Measurements from ENCODE around the gene ANGPTL4.
"Not testable (repeated sequence)": the region's sequence is repeated elsewhere in the genome, so short reads cannot be mapped to it uniquely, and the experiment has no call there.

The ANGPTL4 gene

GRCh38 chr19:8363803-8364771 is at the start of gene ANGPTL4:
Gene ANGPTL4, plus strand, starts transcription at chr19:8364155. Its CDS starts 167 bp downstream, at chr19:8364322.
- Histone ChIP-seq H3K36me3 (ENCODE audit: control insufficient read depth in 5 of 5, insufficient read depth in 5 of 5, low read length in 5 of 5) (peaks cover 0 to 21% (median 14%) of the 10 kb centered on the region in 5 donors), H3K4me1 (ENCODE audit: control insufficient read depth in 5 of 5, insufficient read depth in 5 of 5, low read length in 5 of 5) (peaks cover 27 to 65% (median 60%) of the 10 kb centered on the region in 5 donors)

GRCh38 chr19:8314981-8315640 is 48.8 kb upstream of the ANGPTL4 start:
- peaks cover 2 to 28% (median 16%) of the 10 kb centered on the region in 5 donors for H3K4me1 ChIP-seq (ENCODE audit: control insufficient read depth in 5 of 5, insufficient read depth in 5 of 5, low read length in 5 of 5)
- H3K9me3 ChIP-seq (ENCODE audit: control insufficient read depth in 5 of 5, low read length in 5 of 5); H3K4me3 ChIP-seq (ENCODE audit: low read depth in 1 of 5, low read length in 5 of 5); H3K27me3 ChIP-seq (ENCODE audit: control insufficient read depth in 5 of 5, insufficient read depth in 4 of 5, low read length in 5 of 5); H3K9ac ChIP-seq (ENCODE audit: low read length in 5 of 5); H3K27ac ChIP-seq (ENCODE audit: low read depth, low read length): not testable (repeated sequence)
- H3K36me3 ChIP-seq (ENCODE audit: control insufficient read depth in 5 of 5, insufficient read depth in 5 of 5, low read length in 5 of 5), result peaks cover 0 to 62% (median 46%) of the 10 kb centered on the region in 5 donors

More at GRCh38 chr19:8363803-8364771, at the start of gene ANGPTL4:
- H3K9me3 ChIP-seq (ENCODE audit: control insufficient read depth in 5 of 5, low read length in 5 of 5), result no peaks in the 10 kb centered on the region
- peak within 1 kb of the TSS; percentile 90 for H3K27ac ChIP-seq (ENCODE audit: low read depth, low read length)
- H3K9ac ChIP-seq (ENCODE audit: low read length in 5 of 5), result peak within 1 kb of the TSS; percentile 39 to 95 (median 80)
- H3K4me3 ChIP-seq (ENCODE audit: low read depth in 1 of 5, low read length in 5 of 5), result peak within 1 kb of the TSS; percentile 81 to 96 (median 91)
- H3K27me3 ChIP-seq (ENCODE audit: control insufficient read depth in 5 of 5, insufficient read depth in 4 of 5, low read length in 5 of 5), result no peaks in the 10 kb centered on the region

DNA sequence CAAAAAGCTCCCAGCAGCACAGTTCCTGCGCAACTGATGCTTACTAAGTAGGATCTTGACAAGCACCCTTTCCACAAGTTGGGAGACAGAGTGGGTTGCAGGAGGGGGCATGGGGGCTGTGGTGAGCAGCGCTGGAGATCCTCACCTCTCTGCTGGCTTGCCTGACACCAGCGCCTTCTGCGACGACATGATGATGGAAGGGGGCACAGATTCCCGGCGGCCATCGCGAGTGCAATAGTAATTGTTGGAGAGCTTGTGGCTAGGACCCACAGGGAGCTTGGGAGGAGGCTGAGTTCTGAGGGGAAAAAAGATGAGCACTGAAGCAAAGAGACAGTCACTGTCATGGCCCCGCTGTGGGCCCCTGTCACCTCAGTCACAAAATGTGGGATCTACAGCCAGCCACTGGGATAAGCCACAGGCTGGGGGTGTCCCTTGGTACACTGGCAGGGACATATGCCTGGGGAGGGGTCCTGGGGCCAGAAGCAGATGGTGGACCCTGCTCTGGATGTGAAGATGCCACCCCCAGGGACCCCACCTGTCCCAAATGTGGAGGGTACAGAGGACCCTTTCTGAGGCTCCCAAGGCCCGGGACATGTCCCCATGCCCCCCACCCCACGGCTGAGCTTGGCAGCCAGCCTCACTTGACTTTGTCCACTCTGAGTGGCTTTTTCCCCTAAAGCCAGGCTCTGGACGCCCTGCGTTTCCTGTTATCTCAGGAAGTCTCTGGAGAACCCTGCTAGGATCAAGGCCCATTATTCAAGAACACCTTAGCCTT is 47.4 kb upstream of the ANGPTL4 start:
- peaks cover 6 to 30% (median 23%) of the 10 kb centered on the region in 5 donors for H3K4me1 ChIP-seq (ENCODE audit: control insufficient read depth in 5 of 5, insufficient read depth in 5 of 5, low read length in 5 of 5)
- H3K27ac ChIP-seq (ENCODE audit: low read depth, low read length), result no peak overlapping the region
- no peaks in the 10 kb centered on the region for H3K27me3 ChIP-seq (ENCODE audit: control insufficient read depth in 5 of 5, insufficient read depth in 4 of 5, low read length in 5 of 5)
- H3K36me3 ChIP-seq (ENCODE audit: control insufficient read depth in 5 of 5, insufficient read depth in 5 of 5, low read length in 5 of 5), result peaks cover 0 to 48% (median 33%) of the 10 kb centered on the region in 5 donors
- peak overlapping the region in 1 of 5 donors; percentile 48 for H3K9ac ChIP-seq (ENCODE audit: low read length in 5 of 5)
- no peaks in the 10 kb centered on the region for H3K9me3 ChIP-seq (ENCODE audit: control insufficient read depth in 5 of 5, low read length in 5 of 5)
- no peak overlapping the region for H3K4me3 ChIP-seq (ENCODE audit: low read depth in 1 of 5, low read length in 5 of 5)

- H3K27ac ChIP-seq (ENCODE audit: low read depth, low read length); H3K9me3 ChIP-seq (ENCODE audit: control insufficient read depth in 5 of 5, low read length in 5 of 5); H3K9ac ChIP-seq (ENCODE audit: low read length in 5 of 5); H3K4me3 ChIP-seq (ENCODE audit: low read depth in 1 of 5, low read length in 5 of 5); H3K27me3 ChIP-seq (ENCODE audit: control insufficient read depth in 5 of 5, insufficient read depth in 4 of 5, low read length in 5 of 5): not testable (repeated sequence)
- Histone ChIP-seq H3K36me3 (ENCODE audit: control insufficient read depth in 5 of 5, insufficient read depth in 5 of 5, low read length in 5 of 5) (peaks cover 0 to 45% (median 37%) of the 10 kb centered on the region in 5 donors), H3K4me1 (ENCODE audit: control insufficient read depth in 5 of 5, insufficient read depth in 5 of 5, low read length in 5 of 5) (peaks cover 7 to 39% (median 37%) of the 10 kb centered on the region in 5 donors)
Observed at GRCh38 chr19:8318835-8319234, 45.1 kb upstream of the ANGPTL4 start.

- Histone ChIP-seq H3K4me1 (ENCODE audit: control insufficient read depth in 5 of 5, insufficient read depth in 5 of 5, low read length in 5 of 5) (peaks cover 7 to 49% (median 39%) of the 10 kb centered on the region in 5 donors), H3K9ac (ENCODE audit: low read length in 5 of 5) (peak overlapping the region; percentile 92 to 99 (median 98)), H3K4me3 (ENCODE audit: low read depth in 1 of 5, low read length in 5 of 5) (peak overlapping the region; percentile 82 to 99 (median 97)), H3K36me3 (ENCODE audit: control insufficient read depth in 5 of 5, insufficient read depth in 5 of 5, low read length in 5 of 5) (peaks cover 0 to 43% (median 37%) of the 10 kb centered on the region in 5 donors), H3K27me3 (ENCODE audit: control insufficient read depth in 5 of 5, insufficient read depth in 4 of 5, low read length in 5 of 5) (no peaks in the 10 kb centered on the region), H3K27ac (ENCODE audit: low read depth, low read length) (peak overlapping the region; percentile 89), H3K9me3 (ENCODE audit: control insufficient read depth in 5 of 5, low read length in 5 of 5) (no peaks in the 10 kb centered on the region)
Observed at GRCh38 chr19:8319807-8320520, 44.0 kb upstream of the ANGPTL4 start.

- Histone ChIP-seq H3K36me3 (ENCODE audit: control insufficient read depth in 5 of 5, insufficient read depth in 5 of 5, low read length in 5 of 5) (peaks cover 0 to 36% (median 31%) of the 10 kb centered on the region in 5 donors), H3K9me3 (ENCODE audit: control insufficient read depth in 5 of 5, low read length in 5 of 5) (no peaks in the 10 kb centered on the region), H3K9ac (ENCODE audit: low read length in 5 of 5) (peak overlapping the region; percentile 92 to 99 (median 98)), H3K4me1 (ENCODE audit: control insufficient read depth in 5 of 5, insufficient read depth in 5 of 5, low read length in 5 of 5) (peaks cover 7 to 51% (median 39%) of the 10 kb centered on the region in 5 donors), H3K27ac (ENCODE audit: low read depth, low read length) (peak overlapping the region; percentile 89), H3K27me3 (ENCODE audit: control insufficient read depth in 5 of 5, insufficient read depth in 4 of 5, low read length in 5 of 5) (no peaks in the 10 kb centered on the region), H3K4me3 (ENCODE audit: low read depth in 1 of 5, low read length in 5 of 5) (peak overlapping the region; percentile 82 to 99 (median 97))
Observed at GRCh38 chr19:8320564-8321066, 43.3 kb upstream of the ANGPTL4 start.

DNA sequence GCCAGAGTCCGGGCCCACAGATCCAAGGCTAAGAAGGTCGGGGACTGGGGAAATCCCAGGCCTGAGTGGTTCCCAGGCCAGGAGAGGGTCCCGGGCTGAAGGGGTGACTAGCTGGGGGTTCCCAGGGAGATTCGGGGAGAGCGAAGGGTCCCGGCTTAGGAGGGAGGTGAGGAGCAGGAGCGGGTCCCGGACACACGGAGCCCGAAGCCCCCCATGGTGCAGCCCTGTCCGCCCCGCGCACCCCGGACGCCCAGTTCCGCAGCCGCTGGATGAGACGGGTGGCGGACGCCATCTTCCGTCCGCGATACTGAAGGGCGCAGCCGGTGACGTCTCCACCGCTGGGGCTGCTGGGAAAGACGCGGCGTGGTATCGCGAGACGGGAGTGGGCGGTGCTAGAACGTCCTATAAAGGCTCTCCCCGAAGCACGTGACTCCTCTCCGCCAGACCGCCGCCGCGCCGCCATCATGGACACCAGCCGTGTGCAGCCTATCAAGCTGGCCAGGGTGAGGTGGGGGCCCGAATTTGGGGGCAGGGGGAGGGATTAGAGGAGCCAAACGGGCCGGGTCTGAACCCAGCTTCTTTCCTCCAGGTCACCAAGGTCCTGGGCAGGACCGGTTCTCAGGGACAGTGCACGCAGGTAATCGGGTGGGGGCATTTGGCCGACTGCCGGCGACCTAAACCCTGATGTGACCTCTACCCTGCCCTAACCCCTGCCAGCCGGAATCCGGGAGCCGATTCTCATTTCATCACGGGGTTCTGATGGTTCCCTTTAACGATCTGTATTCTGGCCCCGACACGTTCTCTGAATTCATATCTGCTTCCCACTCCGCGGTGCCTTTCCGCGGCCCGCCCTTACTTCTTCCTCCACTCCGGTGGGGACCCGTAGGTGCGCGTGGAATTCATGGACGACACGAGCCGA is 42.6 kb upstream of the ANGPTL4 start, which contains the start of the genes NDUFA7 and RPS28:
NDUFA7 (minus strand) TSS at position 309 of the 919 bp plus-strand sequence; CDS start at position 292, 17 bp downstream.
RPS28 (plus strand) TSS at position 430 of the 919 bp plus-strand sequence; CDS start at position 465, 35 bp downstream.
- no peaks in the 10 kb centered on the region for H3K27me3 ChIP-seq (ENCODE audit: control insufficient read depth in 5 of 5, insufficient read depth in 4 of 5, low read length in 5 of 5)
- peak within 1 kb of the TSS; percentile 89 for H3K27ac ChIP-seq (ENCODE audit: low read depth, low read length)
- H3K9me3 ChIP-seq (ENCODE audit: control insufficient read depth in 5 of 5, low read length in 5 of 5), result no peaks in the 10 kb centered on the region
- H3K9ac ChIP-seq (ENCODE audit: low read length in 5 of 5), result peak within 1 kb of the TSS; percentile 92 to 99 (median 98)
- H3K4me1 ChIP-seq (ENCODE audit: control insufficient read depth in 5 of 5, insufficient read depth in 5 of 5, low read length in 5 of 5), result peaks cover 7 to 51% (median 39%) of the 10 kb centered on the region in 5 donors
- H3K36me3 ChIP-seq (ENCODE audit: control insufficient read depth in 5 of 5, insufficient read depth in 5 of 5, low read length in 5 of 5), result peaks cover 0 to 31% (median 25%) of the 10 kb centered on the region in 5 donors
- H3K4me3 ChIP-seq (ENCODE audit: low read depth in 1 of 5, low read length in 5 of 5), result peak within 1 kb of the TSS; percentile 82 to 99 (median 97)

DNA sequence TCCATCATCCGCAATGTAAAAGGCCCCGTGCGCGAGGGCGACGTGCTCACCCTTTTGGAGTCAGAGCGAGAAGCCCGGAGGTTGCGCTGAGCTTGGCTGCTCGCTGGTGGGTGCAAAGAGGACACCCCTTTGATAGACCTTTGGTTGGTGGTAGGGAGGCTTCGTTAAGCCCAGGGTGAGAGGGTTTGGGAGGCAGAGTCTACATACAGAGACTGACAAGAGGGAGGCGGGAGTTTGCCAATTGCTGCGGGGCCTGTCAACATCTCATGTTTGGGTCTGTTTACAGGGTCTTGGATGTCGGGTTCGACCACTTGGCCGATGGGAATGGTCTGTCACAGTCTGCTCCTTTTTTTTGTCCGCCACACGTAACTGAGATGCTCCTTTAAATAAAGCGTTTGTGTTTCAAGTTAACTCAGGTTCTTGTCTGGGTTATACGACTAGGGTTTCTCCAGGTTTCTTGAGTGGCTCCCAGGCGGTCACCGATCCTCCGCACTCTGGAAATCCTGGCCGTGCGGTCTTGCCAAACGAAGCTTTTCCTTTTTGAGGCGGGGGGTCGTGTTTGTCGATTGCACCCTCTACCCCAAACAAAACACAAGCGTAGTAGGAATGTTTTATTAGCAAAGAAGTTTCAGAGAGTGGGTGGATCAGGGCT is 41.8 kb upstream of the ANGPTL4 start:
- H3K9me3 ChIP-seq (ENCODE audit: control insufficient read depth in 5 of 5, low read length in 5 of 5), result peaks cover 0 to 5% (median 3%) of the 10 kb centered on the region in 5 donors
- peak overlapping the region; percentile 68 to 99 (median 92) for H3K9ac ChIP-seq (ENCODE audit: low read length in 5 of 5)
- peaks cover 7 to 43% (median 39%) of the 10 kb centered on the region in 5 donors for H3K4me1 ChIP-seq (ENCODE audit: control insufficient read depth in 5 of 5, insufficient read depth in 5 of 5, low read length in 5 of 5)
- H3K27me3 ChIP-seq (ENCODE audit: control insufficient read depth in 5 of 5, insufficient read depth in 4 of 5, low read length in 5 of 5), result no peaks in the 10 kb centered on the region
- peaks cover 0 to 34% (median 27%) of the 10 kb centered on the region in 5 donors for H3K36me3 ChIP-seq (ENCODE audit: control insufficient read depth in 5 of 5, insufficient read depth in 5 of 5, low read length in 5 of 5)
- peak overlapping the region; percentile 89 for H3K27ac ChIP-seq (ENCODE audit: low read depth, low read length)
- H3K4me3 ChIP-seq (ENCODE audit: low read depth in 1 of 5, low read length in 5 of 5), result peak overlapping the region; percentile 82 to 99 (median 95)

Data from subcutaneous abdominal adipose tissue (tissue), 5 donors.